ENCODE measurements around the gene ZNF441. TPM values are rescaled to one million over a fixed set of nuclear protein-coding genes. Genes with fewer than 3 reads are reported as not detected.

Gene ZNF441
- 0.02 TPM in 1 of 5 replicates, not detected in the others for total RNA-seq (2022; extraction: Qiagen RNA extraction)

GRCh38 chr19:11766597-11767591 lies at the start of gene ZNF441:
TSS of gene ZNF441 (plus strand) at chr19:11767000. CDS start at chr19:11767194, 194 bp downstream.

GRCh38 chr19:11738746-11739620 lies 27.8 kb upstream of the ZNF441 start, which contains the start of gene ZNF823:
TSS of gene ZNF823 (minus strand) at chr19:11738946. CDS start at chr19:11738819, 127 bp downstream.

GRCh38 chr19:11798391-11799330 lies 31.9 kb downstream of the ZNF441 start, which contains the start of gene ZNF491:
TSS of gene ZNF491 (plus strand) at chr19:11798523. CDS start at chr19:11805954, 7,431 bp downstream.

GRCh38 chr19:11814029-11814699 lies 47.4 kb downstream of the ZNF441 start, which contains the start of gene ZNF440:
TSS of gene ZNF440 (plus strand) at chr19:11814273. CDS start at chr19:11814448, 175 bp downstream.

Other genes starting within 250 kb of the ZNF441 start
- gene ECSIT, start 237.9 kb upstream of the ZNF441 start, total RNA-seq (2022; extraction: Qiagen RNA extraction): 27.8 to 31.4 TPM (median 29.9 TPM) in 5 replicates
- 0.20 to 0.46 TPM (median 0.35 TPM) in 5 replicates for gene CNN1, start 228.1 kb upstream of the ZNF441 start, total RNA-seq (2022; extraction: Qiagen RNA extraction)
- gene ELOF1, start 207.8 kb upstream of the ZNF441 start, total RNA-seq (2022; extraction: Qiagen RNA extraction): 85.6 to 112 TPM (median 95.1 TPM) in 5 replicates
- gene ACP5, start 189.4 kb upstream of the ZNF441 start, total RNA-seq (2022; extraction: Qiagen RNA extraction): 0.15 to 0.33 TPM (median 0.26 TPM) in 4 of 5 replicates, not detected in the other
- 2.7 to 5.3 TPM (median 3.5 TPM) in 5 replicates for gene ZNF627, start 169.5 kb upstream of the ZNF441 start, total RNA-seq (2022; extraction: Qiagen RNA extraction)
- gene ZNF823, start 28.1 kb upstream of the ZNF441 start, total RNA-seq (2022; extraction: Qiagen RNA extraction): 1.6 to 3.4 TPM (median 2.5 TPM) in 5 replicates
- not detected in 5 replicates for gene ZNF491, start 31.5 kb downstream of the ZNF441 start, total RNA-seq (2022; extraction: Qiagen RNA extraction)
- 0.02 to 0.07 TPM (median 0.03 TPM) in 4 of 5 replicates, not detected in the other for gene ZNF440, start 47.3 kb downstream of the ZNF441 start, total RNA-seq (2022; extraction: Qiagen RNA extraction)
- gene ZNF439, start 81.7 kb downstream of the ZNF441 start, total RNA-seq (2022; extraction: Qiagen RNA extraction): not detected in 5 replicates
- gene ZNF69, start 120.8 kb downstream of the ZNF441 start, total RNA-seq (2022; extraction: Qiagen RNA extraction): not detected in 5 replicates
- gene ZNF700, start 158.1 kb downstream of the ZNF441 start, total RNA-seq (2022; extraction: Qiagen RNA extraction): 0.20 to 0.33 TPM (median 0.29 TPM) in 5 replicates
- not detected in 5 replicates for gene ZNF763, start 198.0 kb downstream of the ZNF441 start, total RNA-seq (2022; extraction: Qiagen RNA extraction)

Measured in A549 treated with Hydrocortisone at 1 μM for 4 hours (cell line).